ENCODE results near the gene FAM156B.
"Not testable (repeated sequence)": the region's sequence is repeated elsewhere in the genome, so short reads cannot be mapped to it uniquely, and the experiment has no call there.

The FAM156B gene

GRCh38 chrX:52923781-52924241 is 26.7 kb downstream of the FAM156B start:
- DNase-seq (ENCODE audit: low read depth in 3 of 3), result no peak

DNA sequence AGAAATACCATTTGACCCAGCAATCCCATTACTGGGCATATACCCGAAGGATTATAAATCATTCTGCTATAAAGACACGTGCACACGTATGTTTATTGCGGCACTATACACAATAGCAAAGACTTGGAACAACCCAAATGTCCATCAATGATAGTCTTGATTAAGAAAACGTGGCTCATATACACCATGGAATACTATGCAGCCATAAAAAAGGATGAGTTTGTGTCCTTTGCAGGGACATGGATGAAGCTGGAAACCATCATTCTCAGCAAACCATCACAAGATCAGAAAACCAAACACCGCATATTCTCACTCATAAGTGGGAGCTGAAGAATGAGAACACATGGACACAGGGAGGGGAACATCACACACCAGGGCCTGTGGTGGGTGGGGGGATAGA is 33.1 kb downstream of the FAM156B start:
- not testable (repeated sequence) for DNase-seq (ENCODE audit: low read depth in 3 of 3)

GRCh38 chrX:52933213-52933612 is 36.1 kb downstream of the FAM156B start:
- DNase-seq (ENCODE audit: low read depth in 3 of 3), result no peak

- DNase-seq (ENCODE audit: low read depth in 3 of 3), result no peak
Observed at GRCh38 chrX:52933976-52934703, 37.0 kb downstream of the FAM156B start.

GRCh38 chrX:52934704-52935469 is 37.8 kb downstream of the FAM156B start:
- peak; percentile 74 to 92 (median 84) for DNase-seq (ENCODE audit: low read depth in 3 of 3)

DNA sequence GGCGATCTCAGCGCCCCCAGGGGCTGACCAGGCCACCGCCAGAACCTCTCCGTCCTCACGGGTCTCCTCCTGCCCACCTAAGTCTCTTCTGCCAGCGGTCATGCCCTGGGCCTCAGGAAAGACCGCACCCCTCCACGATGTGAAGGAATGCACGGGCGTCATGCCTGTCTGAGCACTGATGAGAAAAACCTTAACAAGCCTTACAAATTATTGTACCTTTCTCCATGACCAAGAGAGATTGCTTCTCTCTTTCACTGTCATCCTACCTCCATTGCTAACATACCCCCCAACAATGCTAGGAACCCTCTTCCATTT is 38.3 kb downstream of the FAM156B start:
- DNase-seq (ENCODE audit: low read depth in 3 of 3), result not testable (repeated sequence)

GRCh38 chrX:52940704-52941103 is 43.6 kb downstream of the FAM156B start:
- DNase-seq (ENCODE audit: low read depth in 3 of 3), result not testable (repeated sequence)

- not testable (repeated sequence) for DNase-seq (ENCODE audit: low read depth in 3 of 3)
Observed at GRCh38 chrX:52941728-52942127, 44.6 kb downstream of the FAM156B start.

GRCh38 chrX:52945838-52946494 is 48.8 kb downstream of the FAM156B start:
- DNase-seq (ENCODE audit: low read depth in 3 of 3), result not testable (repeated sequence)

- not testable (repeated sequence) for DNase-seq (ENCODE audit: low read depth in 3 of 3)
Observed at GRCh38 chrX:52947501-52947900, 50.4 kb downstream of the FAM156B start.

DNA sequence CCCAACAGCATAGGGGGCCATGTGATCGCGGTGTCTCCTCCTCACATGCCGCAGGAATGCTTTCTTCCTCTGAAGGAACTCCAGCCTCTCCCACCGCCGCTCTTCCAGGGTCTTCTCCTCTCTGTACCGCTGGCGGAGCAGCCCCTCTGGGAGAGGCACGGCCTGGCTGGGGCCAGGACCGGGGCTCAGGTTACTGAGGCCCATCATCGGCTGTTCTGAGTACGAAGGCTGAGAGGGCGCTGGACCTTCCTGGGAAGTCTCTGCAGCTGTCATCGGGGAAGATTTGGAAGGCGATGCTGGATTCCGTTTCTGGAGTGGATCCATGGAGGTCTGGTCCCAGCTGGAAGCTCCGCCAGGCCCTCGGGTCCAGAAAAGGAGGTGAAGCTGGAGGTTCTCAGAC is 51.1 kb downstream of the FAM156B start:
- not testable (repeated sequence) for DNase-seq (ENCODE audit: low read depth in 3 of 3)

- DNase-seq (ENCODE audit: low read depth in 3 of 3), result not testable (repeated sequence)
Observed at GRCh38 chrX:52949325-52949724, 52.2 kb downstream of the FAM156B start.

DNA sequence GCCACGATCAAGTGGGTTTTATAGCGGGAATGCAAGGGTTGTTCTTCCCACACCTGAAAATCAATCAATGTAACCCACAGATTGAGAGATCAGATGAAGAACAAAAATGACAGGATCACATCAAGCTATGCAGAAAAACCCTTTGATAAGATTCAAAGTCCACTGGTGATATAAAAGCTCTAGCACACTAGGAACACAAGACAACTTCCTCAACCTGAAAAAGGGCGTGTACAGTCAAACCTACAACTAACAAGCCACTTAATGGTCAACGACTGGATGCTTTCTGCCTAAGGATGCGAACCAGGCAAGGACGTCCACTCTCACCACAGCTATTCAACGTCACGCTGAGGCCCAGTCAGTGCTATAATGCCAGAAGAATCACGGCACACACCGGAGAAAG is 52.8 kb downstream of the FAM156B start:
- DNase-seq (ENCODE audit: low read depth in 3 of 3), result not testable (repeated sequence)

All from stimulated activated CD4-positive, alpha-beta T cell treated with anti-CD3 and anti-CD28 coated beads, TNF-alpha, amount 100 ng/mL, for 48 hours (primary cell).